ENCODE results near the gene WNT3.

DNA sequence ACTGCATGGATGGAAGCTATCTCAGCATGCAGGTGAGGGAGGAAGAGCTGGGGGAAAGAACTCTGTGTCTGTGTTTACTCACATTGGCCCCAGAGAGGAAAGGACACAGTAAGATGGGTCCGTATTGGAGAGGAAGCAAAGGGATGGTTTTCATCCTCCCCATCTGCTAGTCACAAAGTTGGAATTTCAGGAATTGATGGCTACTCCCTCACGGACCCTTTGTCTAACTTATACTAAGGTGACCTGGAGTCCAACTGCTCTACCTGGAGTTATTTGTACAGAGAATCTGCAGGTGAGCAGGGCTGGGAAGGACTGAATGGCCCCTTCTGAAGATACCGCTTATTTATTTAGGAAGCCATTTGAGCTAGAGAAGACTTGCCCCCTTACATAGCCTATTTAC, 55.1 kb downstream of the WNT3 start:
- TF ChIP-seq EZH2 (IDR thresholded peaks at IDR 0.05; ENCODE audit: insufficient read depth, poor library complexity, severe bottlenecking) = no peak
- no peak for TF ChIP-seq EZH2phosphoT487 (IDR thresholded peaks at IDR 0.05; ENCODE audit: insufficient read depth, low read depth)
